Measurements from ENCODE around the gene DRICH1.
"Not testable (repeated sequence)": the region's sequence is repeated elsewhere in the genome, so short reads cannot be mapped to it uniquely, and the experiment has no call there.

DNA sequence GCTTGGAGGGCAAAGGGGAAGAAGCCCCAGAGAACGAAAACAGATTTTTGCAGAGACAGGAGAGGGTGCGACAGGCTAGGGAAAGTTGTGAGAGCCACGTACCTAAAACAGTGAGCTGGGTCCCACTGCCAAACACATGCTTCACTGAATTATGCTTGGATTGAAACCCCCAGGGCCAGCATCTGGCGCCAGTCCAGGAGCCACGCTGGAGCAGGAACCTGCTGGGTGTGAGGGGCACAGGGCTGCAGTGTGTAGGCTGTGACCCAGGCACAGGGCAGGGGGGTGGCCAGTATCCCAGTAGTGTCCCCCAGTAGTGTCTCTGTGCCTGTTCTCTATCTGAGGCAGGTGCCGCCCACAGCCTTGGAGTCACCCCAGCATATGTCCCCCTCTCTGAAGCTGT, 8.1 kb upstream of the DRICH1 start:
- TF ChIP-seq, protein P1, sequence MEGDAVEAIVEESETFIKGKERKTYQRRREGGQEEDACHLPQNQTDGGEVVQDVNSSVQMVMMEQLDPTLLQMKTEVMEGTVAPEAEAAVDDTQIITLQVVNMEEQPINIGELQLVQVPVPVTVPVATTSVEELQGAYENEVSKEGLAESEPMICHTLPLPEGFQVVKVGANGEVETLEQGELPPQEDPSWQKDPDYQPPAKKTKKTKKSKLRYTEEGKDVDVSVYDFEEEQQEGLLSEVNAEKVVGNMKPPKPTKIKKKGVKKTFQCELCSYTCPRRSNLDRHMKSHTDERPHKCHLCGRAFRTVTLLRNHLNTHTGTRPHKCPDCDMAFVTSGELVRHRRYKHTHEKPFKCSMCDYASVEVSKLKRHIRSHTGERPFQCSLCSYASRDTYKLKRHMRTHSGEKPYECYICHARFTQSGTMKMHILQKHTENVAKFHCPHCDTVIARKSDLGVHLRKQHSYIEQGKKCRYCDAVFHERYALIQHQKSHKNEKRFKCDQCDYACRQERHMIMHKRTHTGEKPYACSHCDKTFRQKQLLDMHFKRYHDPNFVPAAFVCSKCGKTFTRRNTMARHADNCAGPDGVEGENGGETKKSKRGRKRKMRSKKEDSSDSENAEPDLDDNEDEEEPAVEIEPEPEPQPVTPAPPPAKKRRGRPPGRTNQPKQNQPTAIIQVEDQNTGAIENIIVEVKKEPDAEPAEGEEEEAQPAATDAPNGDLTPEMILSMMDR (conservative IDR thresholded peaks at IDR 0.05; ENCODE audit: low read depth, low read length) = not testable (repeated sequence)
- not testable (repeated sequence) for TF ChIP-seq EZH2 (IDR thresholded peaks at IDR 0.05; ENCODE audit: borderline replicate concordance, low read depth, low read length, poor library complexity, severe bottlenecking)

Data from A673 (cell line).